ENCODE results near the gene ANKRA2. TPM values are rescaled to one million over a fixed set of nuclear protein-coding genes. Genes with fewer than 3 reads are reported as not detected.

ANKRA2 gene
- total and polyA plus RNA-seq, 2 of the 8 experiments (the other 6 are each of a cell fraction or from before 2014, with no cell fraction given): 7.0 to 12.6 TPM

- TF ChIP-seq BCL11A (IDR thresholded peaks at IDR 0.05; ENCODE audit: low read depth in 2 of 2, low read length in 2 of 2) (no peak), NRF1 (IDR thresholded peaks at IDR 0.05; ENCODE audit: low read depth, low read length) (no peak)
These were observed 41.6 kb downstream of the ANKRA2 start (continued) for GRCh38 chr5:73523861-73524260.

Data from H1 (cell line).